ENCODE results near the gene ATG5.
"Not testable (repeated sequence)": the region's sequence is repeated elsewhere in the genome, so short reads cannot be mapped to it uniquely, and the experiment has no call there.

- not testable (repeated sequence) for TF ChIP-seq CTCF (IDR thresholded peaks at IDR 0.05; ENCODE audit: poor library complexity, severe bottlenecking); POLR2AphosphoS5 (IDR thresholded peaks at IDR 0.05)
These were observed 173.1 kb downstream of the ATG5 start for GRCh38 chr6:106152476-106152875.

All from neural cell (in vitro differentiated cells).